GM13976 (cell line): Measurements from ENCODE around the gene NEMP1.

Experiments
- DNase-seq: peaks from one replicate; pipeline ENCODE4 v3.0.0; 2012; ENCODE audit warnings: low spot score
- CTCF ChIP-seq: IDR thresholded peaks from 2 replicates; pipeline ENCODE4 v1.5.1; 2012; ENCODE audit warnings: borderline replicate concordance, mild to moderate bottlenecking; ENCODE audit not compliant: insufficient read depth; ENCODE audit errors: extremely low read depth, missing control alignments, control extremely low read depth
- in situ Hi-C: fragments of 300-500 bp; cut with MboI; formaldehyde crosslinking; loops from one replicate; pipeline ENCODE4 v1.12.0; 2022; ENCODE audit warnings: low sequenced_read_pairs, mixed read lengths, inconsistent platforms; ENCODE audit not compliant: unreplicated experiment

Gene NEMP1

DNA sequence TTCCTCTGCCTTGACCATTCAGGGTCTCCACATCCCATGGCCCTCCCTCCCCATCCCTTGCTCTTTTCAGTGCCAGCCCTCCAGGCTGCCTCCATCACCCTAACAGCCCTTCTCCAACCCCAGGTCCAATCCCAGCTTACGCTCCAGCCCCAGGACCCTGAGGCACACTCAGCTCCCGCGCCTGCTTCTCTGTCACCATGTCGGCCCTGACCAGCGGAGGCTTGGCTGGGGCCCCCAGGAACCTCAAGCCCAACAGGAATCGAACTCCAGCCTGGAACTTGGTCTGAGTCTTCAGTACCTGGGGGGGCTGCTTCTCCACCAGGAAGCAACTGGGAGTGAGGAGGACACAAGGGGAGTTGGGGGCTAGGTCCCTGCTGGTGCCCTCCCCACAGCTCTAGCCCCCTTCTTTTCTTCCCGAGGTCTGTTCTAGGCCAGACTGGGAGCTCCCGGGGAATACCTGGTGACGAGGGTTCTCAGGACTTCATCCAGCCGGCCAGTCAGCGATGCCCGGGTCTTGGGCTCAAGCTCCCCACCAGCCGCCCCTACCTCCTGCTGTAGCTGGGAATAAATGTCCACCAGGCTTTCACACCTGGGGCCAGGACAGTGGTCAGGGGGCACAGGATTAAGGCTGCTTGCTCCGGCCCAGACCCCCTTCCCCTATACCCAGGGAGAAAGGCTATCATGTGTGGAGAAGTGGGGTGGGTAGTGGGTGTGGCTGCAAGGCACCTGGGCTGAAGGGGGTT lies 26.6 kb upstream of the NEMP1 start:
- DNase-seq, result peak; percentile 13
- in situ Hi-C loops, result no loop called here
- no peak for TF ChIP-seq CTCF

DNA sequence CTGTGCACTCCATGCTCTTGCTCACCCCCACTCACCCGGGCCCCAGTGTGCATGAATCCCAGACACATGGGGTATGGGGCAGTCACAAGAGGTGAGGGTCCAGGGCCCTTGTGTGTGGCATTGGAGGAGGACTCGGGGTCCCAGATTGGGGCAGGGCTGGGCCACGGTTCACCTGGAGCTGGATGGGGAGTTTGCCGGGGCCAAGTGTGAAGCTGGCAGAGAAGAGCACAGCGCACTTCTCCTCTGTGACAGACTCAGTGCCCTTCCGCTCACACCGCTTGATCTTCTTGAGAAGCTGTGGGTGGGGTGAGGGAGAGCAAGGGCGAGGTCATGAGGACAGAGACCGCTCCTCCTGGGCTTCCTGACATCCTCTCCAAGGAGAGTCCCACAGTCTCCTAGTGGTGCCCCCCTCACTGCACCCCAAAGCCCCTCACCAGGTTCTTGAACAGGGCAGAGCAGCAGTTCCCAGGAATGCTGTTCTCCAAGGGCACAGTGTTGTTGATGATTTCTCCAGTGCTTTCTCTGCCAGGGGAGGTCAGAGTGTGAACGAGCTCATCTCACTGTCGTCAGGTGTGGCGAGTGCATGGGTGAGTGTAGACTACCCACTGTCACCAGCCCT lies 25.8 kb upstream of the NEMP1 start:
- peak; percentile 26 for DNase-seq
- in situ Hi-C loops, result no loop called here
- TF ChIP-seq CTCF, result no peak

- in situ Hi-C loops, result no loop called here
- TF ChIP-seq CTCF, result no peak
These were observed 25.3 kb upstream of the NEMP1 start for GRCh38 chr12:57103856-57104255.

GRCh38 chr12:57101892-57102695 lies 23.5 kb upstream of the NEMP1 start:
- TF ChIP-seq CTCF, result no peak
- peak; percentile 18 for DNase-seq
- in situ Hi-C loops, result no loop called here

More at GRCh38 chr12:57103856-57104255, 25.3 kb upstream of the NEMP1 start:
- DNase-seq, result no peak

GRCh38 chr12:57099766-57100165 lies 21.2 kb upstream of the NEMP1 start:
- in situ Hi-C loops, result no loop called here
- DNase-seq, result no peak
- no peak for TF ChIP-seq CTCF

DNA sequence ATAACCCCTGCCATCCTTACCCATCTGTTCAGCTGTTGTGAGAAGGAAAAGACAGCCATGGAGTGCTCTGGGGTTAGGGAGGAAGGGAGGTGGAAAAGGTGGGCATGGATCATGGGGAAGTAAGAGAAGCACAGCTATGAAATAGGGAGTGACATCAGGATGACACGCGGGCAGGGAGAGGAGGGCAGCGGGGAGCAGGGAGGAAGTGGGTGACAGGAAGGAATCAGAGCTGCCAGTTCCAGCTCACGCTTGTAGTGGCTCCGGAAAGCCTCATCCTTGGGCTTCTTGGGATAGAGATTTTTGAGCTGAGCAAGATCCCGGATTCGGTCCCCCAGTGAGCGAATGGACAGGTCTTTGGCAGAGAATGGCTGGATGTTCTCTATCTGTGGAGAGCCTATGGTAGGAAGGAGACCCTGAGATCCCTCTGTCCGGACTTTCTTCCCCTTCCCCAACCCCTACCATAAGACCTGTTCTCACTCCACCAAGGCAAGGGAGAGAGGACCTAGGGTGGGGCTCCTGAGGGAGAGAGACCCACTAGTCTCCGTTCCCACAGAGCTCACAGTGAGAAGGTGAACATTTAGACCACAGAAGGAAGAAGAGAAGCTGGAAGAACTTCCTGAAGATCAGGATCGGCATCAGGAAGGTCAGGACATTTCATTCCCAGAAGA lies 20.6 kb upstream of the NEMP1 start:
- DNase-seq, result peak; percentile 6
- in situ Hi-C loops, result no loop called here
- no peak for TF ChIP-seq CTCF
